HG03558 (cell line): ENCODE results near the gene NDUFB5.

Experiments
- ATAC-seq: cut with Tn5 transposase; IDR thresholded peaks from one replicate; pipeline ENCODE4 v1.9.1; 2021; ENCODE audit warnings: moderate number of reproducible peaks; ENCODE audit not compliant: unreplicated experiment; ENCODE audit errors: extremely low read depth

Gene NDUFB5

GRCh38 chr3:179604321-179605078, at the start of gene NDUFB5, which contains the start of gene MRPL47:
NDUFB5 (plus strand) TSS chr3:179604794; CDS start chr3:179604816, 22 bp downstream.
MRPL47 (minus strand) TSS chr3:179604638; CDS start chr3:179604624, 14 bp downstream.
- peak; percentile 95 for ATAC-seq

GRCh38 chr3:179558742-179559364, 45.7 kb upstream of the NDUFB5 start:
- no peak for ATAC-seq

GRCh38 chr3:179560791-179561190, 43.8 kb upstream of the NDUFB5 start:
- ATAC-seq: no peak

- peak; percentile 92 for ATAC-seq
Measured at GRCh38 chr3:179562591-179563270, 41.9 kb upstream of the NDUFB5 start, which contains the start of gene ACTL6A. ACTL6A (plus strand) TSS chr3:179562926; CDS start chr3:179563093, 167 bp downstream.

GRCh38 chr3:179563271-179563783, 41.3 kb upstream of the NDUFB5 start:
- peak; percentile 21 for ATAC-seq

GRCh38 chr3:179565496-179565895, 39.1 kb upstream of the NDUFB5 start:
- no peak for ATAC-seq

GRCh38 chr3:179580992-179581391, 23.6 kb upstream of the NDUFB5 start:
- ATAC-seq: no peak

- peak; percentile 63 for ATAC-seq
Measured at GRCh38 chr3:179589143-179589542, 15.5 kb upstream of the NDUFB5 start.

- no peak for ATAC-seq
Measured at GRCh38 chr3:179590669-179591068, 13.9 kb upstream of the NDUFB5 start.

- ATAC-seq: no peak
Measured at GRCh38 chr3:179591313-179591712, 13.3 kb upstream of the NDUFB5 start.

- ATAC-seq: no peak
Measured at GRCh38 chr3:179599531-179599930, 5.1 kb upstream of the NDUFB5 start.

GRCh38 chr3:179603321-179603720, 1.3 kb upstream of the NDUFB5 start:
- ATAC-seq: no peak

GRCh38 chr3:179603831-179604230, 763 bp upstream of the NDUFB5 start:
- ATAC-seq: no peak

- no peak for ATAC-seq
Measured at GRCh38 chr3:179606534-179607085, 2.0 kb downstream of the NDUFB5 start.

GRCh38 chr3:179608931-179609720, 4.5 kb downstream of the NDUFB5 start:
- peak; percentile 43 for ATAC-seq

- ATAC-seq: no peak
Measured at GRCh38 chr3:179610066-179610465, 5.5 kb downstream of the NDUFB5 start.

GRCh38 chr3:179613807-179614206, 9.2 kb downstream of the NDUFB5 start:
- no peak for ATAC-seq

- ATAC-seq: no peak
Measured at GRCh38 chr3:179615458-179616173, 11.0 kb downstream of the NDUFB5 start.

GRCh38 chr3:179622023-179622422, 17.4 kb downstream of the NDUFB5 start:
- ATAC-seq: no peak
